Measurements from ENCODE around the gene SBF2. TPM values are rescaled to one million over a fixed set of nuclear protein-coding genes. Genes with fewer than 3 reads are reported as not detected.

Gene SBF2
- total and polyA plus RNA-seq, 3 donors from 2014 or later = 27.8 to 52.8 (median 48.7) TPM

DNA sequence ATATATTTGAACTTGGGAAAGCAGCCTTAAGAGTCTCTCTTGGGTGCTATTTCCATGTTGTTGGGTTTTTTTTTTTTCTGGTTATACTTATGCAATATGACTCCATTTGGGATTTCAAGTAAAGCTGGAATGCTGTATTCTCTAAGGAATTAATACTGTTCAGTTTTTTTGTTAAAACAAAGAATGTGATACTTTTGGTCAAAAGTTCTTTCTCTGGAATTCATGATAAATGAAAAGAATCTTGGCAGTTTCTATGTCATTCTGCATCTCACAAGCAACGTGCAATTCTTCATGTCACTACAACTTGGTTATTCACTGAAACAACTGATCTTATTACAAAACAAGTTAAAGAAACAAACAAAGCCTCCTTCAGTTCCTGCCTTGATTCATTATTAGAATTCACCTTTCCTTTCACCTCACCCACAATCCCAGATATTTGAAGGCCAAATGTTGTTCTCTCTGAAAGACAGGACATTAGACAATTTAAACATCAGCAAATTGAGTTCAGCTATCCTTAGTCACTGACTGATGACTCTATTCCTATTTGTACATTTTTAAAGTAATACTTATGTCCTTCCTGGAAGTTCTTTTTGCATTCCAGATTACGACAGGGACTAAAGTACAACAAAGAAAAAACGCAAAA, 176.2 kb downstream of the SBF2 start:
- 43 to 50% methylated on average over 3 of the region's 3 CpGs for WGBS, 2 donors
- Histone ChIP-seq H3K27ac (peak overlapping the region in 1 of 2 donors; percentile 27), H3K4me1 (peaks cover 11% of the 10 kb centered on the region)

DNA sequence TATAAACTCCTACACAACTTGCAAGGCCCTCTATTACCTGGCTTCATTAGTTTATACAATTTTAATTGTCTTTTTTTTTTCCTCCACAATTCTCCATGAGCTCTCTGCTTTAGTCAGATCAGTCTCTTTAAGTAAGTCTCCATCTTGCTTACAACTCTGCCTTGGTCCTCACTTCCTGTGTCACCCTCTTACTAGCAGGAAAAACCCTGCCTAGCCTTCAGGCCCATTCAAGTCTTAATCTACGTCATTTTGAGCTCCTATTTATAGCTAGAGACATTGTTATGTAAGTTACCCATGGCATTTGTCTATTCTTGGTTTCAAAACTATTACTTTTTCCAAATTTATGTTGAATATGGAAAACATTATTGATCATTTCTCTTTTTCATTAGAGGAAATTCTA, 177.4 kb downstream of the SBF2 start:
- Histone ChIP-seq H3K27ac (no peak overlapping the region), H3K4me1 (peaks cover 11% of the 10 kb centered on the region), H3K4me3 (no peak overlapping the region), H3K36me3 (ENCODE audit: low read depth, missing control alignments) (no peaks in the 10 kb centered on the region), H3K9me3 (no peaks in the 10 kb centered on the region), H3K27me3 (no peaks in the 10 kb centered on the region)
- TF ChIP-seq, protein P1, sequence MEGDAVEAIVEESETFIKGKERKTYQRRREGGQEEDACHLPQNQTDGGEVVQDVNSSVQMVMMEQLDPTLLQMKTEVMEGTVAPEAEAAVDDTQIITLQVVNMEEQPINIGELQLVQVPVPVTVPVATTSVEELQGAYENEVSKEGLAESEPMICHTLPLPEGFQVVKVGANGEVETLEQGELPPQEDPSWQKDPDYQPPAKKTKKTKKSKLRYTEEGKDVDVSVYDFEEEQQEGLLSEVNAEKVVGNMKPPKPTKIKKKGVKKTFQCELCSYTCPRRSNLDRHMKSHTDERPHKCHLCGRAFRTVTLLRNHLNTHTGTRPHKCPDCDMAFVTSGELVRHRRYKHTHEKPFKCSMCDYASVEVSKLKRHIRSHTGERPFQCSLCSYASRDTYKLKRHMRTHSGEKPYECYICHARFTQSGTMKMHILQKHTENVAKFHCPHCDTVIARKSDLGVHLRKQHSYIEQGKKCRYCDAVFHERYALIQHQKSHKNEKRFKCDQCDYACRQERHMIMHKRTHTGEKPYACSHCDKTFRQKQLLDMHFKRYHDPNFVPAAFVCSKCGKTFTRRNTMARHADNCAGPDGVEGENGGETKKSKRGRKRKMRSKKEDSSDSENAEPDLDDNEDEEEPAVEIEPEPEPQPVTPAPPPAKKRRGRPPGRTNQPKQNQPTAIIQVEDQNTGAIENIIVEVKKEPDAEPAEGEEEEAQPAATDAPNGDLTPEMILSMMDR (IDR thresholded peaks at IDR 0.05) = no peak
- TF ChIP-seq POLR2A (IDR thresholded peaks at IDR 0.05) = no peak
- intact Hi-C loops (cut with DNase I; ENCODE audit: low total_unique reads) = no loop called here
- 74 to 84% methylated on average over 1 of the region's 1 CpG for WGBS, 2 donors
- no peak for DNase-seq

More for the DNA sequence above, 176.2 kb downstream of the SBF2 start:
- TF ChIP-seq, protein P1 (IDR thresholded peaks at IDR 0.05) = no peak
- TF ChIP-seq POLR2A (IDR thresholded peaks at IDR 0.05) = no peak
- no peaks in the 10 kb centered on the region for H3K36me3 ChIP-seq (ENCODE audit: low read depth, missing control alignments)
- H3K27me3 ChIP-seq = no peaks in the 10 kb centered on the region
- no peaks in the 10 kb centered on the region for H3K9me3 ChIP-seq
- intact Hi-C loops (cut with DNase I; ENCODE audit: low total_unique reads) = no loop called here
- DNase-seq = no peak
- no peak overlapping the region for H3K4me3 ChIP-seq

DNA sequence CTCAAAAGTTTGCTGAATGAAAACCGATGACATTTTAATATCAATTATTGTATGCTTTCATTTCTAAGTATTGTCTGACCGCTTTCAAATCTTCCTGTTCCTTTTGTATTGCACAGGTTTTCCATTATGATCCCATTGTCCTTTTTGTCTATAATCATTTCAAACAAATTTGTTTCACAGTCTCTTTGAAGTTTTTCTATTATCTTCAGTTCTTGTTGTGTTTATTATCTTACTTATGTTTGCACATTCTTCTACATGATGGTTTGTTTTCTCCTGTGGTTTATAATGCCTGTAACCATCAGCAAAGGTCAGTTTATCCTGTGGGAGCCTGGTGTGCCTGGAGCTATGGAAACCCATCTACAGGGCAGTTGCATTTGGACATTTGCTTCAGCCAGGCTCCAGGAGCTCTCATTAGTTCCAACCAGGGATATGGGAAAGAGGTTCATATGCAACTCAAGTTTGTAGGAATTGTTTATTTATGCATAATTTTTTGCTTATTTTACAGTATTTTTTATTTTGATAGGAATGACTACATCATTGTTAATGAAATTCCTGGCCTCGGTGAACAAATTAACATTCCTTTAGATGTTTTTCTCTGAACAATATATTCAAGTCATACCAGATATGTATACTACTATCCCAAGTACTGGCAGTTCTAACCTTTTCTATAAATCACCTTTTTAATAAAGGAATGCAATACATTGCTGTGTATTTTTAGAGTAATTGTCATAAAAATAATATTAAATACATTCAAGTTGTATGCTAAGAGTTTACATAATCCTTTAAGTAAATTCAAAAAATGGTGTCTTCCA, 179.2 kb downstream of the SBF2 start:
- Histone ChIP-seq H3K27ac (no peak overlapping the region), H3K36me3 (ENCODE audit: low read depth, missing control alignments) (no peaks in the 10 kb centered on the region), H3K4me3 (no peak overlapping the region), H3K4me1 (peaks cover 11% of the 10 kb centered on the region), H3K27me3 (no peaks in the 10 kb centered on the region), H3K9me3 (no peaks in the 10 kb centered on the region)
- DNase-seq = no peak
- 76 to 83% methylated on average over 3 of the region's 3 CpGs for WGBS, 2 donors
- intact Hi-C loops (cut with DNase I; ENCODE audit: low total_unique reads) = no loop called here
- no peak for TF ChIP-seq POLR2A (IDR thresholded peaks at IDR 0.05)
- TF ChIP-seq, protein P1 (IDR thresholded peaks at IDR 0.05) = no peak

DNA sequence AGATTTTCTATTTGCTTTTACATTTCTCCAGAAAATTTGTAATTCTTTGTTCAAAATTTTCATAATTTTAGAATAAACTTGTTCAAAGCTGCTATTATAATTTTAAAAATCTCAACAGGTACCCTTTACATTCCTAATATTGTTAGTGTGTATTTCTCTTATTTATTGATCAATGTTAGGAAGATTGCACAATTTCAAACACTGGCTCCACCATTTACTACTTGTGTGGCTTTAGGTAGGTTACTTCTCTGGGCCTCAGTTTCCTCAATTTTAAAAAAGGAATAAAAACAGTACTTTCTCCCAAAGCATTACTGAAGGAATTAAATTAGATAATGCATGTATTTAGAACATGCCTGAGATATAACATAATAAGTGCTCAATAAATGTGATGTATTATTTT, 180.2 kb downstream of the SBF2 start:
- intact Hi-C loops (cut with DNase I; ENCODE audit: low total_unique reads) = no loop called here
- peaks cover 6% of the 10 kb centered on the region for H3K4me1 ChIP-seq
- no peak for DNase-seq

More for the DNA sequence above, 180.2 kb downstream of the SBF2 start:
- Histone ChIP-seq H3K27ac (no peak overlapping the region), H3K9me3 (no peaks in the 10 kb centered on the region), H3K36me3 (ENCODE audit: low read depth, missing control alignments) (no peaks in the 10 kb centered on the region), H3K27me3 (no peaks in the 10 kb centered on the region), H3K4me3 (no peak overlapping the region)
- TF ChIP-seq POLR2A (IDR thresholded peaks at IDR 0.05) = no peak
- TF ChIP-seq, protein P1 (IDR thresholded peaks at IDR 0.05) = no peak
